ENCODE data around the gene PIK3CG.

- no peak for TF ChIP-seq CTCF (IDR thresholded peaks at IDR 0.05)
- TF ChIP-seq POLR2AphosphoS5 (IDR thresholded peaks at IDR 0.05), result no peak
These were observed 592 bp upstream of the PIK3CG start for GRCh38 chr7:106864298-106865081.
